Measurements from ENCODE around the gene PEX11B.
"Not testable (repeated sequence)": the region's sequence is repeated elsewhere in the genome, so short reads cannot be mapped to it uniquely, and the experiment has no call there.

The PEX11B gene

GRCh38 chr1:145952903-145953302 lies 34.4 kb upstream of the PEX11B start:
- DNase-seq (ENCODE audit: low read depth, low spot score): no peak

- no peak for DNase-seq (ENCODE audit: low read depth, low spot score)
Observed at GRCh38 chr1:145951526-145951925, 33.0 kb upstream of the PEX11B start.

GRCh38 chr1:145949219-145949618 lies 30.7 kb upstream of the PEX11B start:
- DNase-seq (ENCODE audit: low read depth, low spot score): no peak

- no peak for DNase-seq (ENCODE audit: low read depth, low spot score)
Observed at GRCh38 chr1:145947551-145947950, 29.0 kb upstream of the PEX11B start.

- no peak for DNase-seq (ENCODE audit: low read depth, low spot score)
Observed at GRCh38 chr1:145946477-145946986, 28.0 kb upstream of the PEX11B start.

- no peak for DNase-seq (ENCODE audit: low read depth, low spot score)
Observed at GRCh38 chr1:145944532-145944931, 26.0 kb upstream of the PEX11B start.

GRCh38 chr1:145942871-145943270 lies 24.4 kb upstream of the PEX11B start:
- DNase-seq (ENCODE audit: low read depth, low spot score): no peak

- no peak for DNase-seq (ENCODE audit: low read depth, low spot score)
Observed at GRCh38 chr1:145942405-145942804, 23.9 kb upstream of the PEX11B start.

- DNase-seq (ENCODE audit: low read depth, low spot score): no peak
Observed at GRCh38 chr1:145937436-145937835, 18.9 kb upstream of the PEX11B start.

- DNase-seq (ENCODE audit: low read depth, low spot score): no peak
Observed at GRCh38 chr1:145936247-145936646, 17.7 kb upstream of the PEX11B start.

GRCh38 chr1:145935708-145936107 lies 17.2 kb upstream of the PEX11B start:
- DNase-seq (ENCODE audit: low read depth, low spot score): no peak

GRCh38 chr1:145932522-145933009 lies 14.0 kb upstream of the PEX11B start:
- DNase-seq (ENCODE audit: low read depth, low spot score): not testable (repeated sequence)

GRCh38 chr1:145927916-145928643 lies 9.6 kb upstream of the PEX11B start:
- DNase-seq (ENCODE audit: low read depth, low spot score): no peak

- DNase-seq (ENCODE audit: low read depth, low spot score): peak; percentile 93
Observed at GRCh38 chr1:145927063-145927886, 8.8 kb upstream of the PEX11B start, which contains the start of gene RBM8A. Gene RBM8A (minus strand): TSS chr1:145927484. CDS start chr1:145927426, 58 bp downstream.

- DNase-seq (ENCODE audit: low read depth, low spot score): no peak
Observed at GRCh38 chr1:145926686-145927062, 8.2 kb upstream of the PEX11B start.

- DNase-seq (ENCODE audit: low read depth, low spot score): no peak
Observed at GRCh38 chr1:145922266-145922665, 3.7 kb upstream of the PEX11B start.

GRCh38 chr1:145920297-145920696 lies 1.8 kb upstream of the PEX11B start:
- DNase-seq (ENCODE audit: low read depth, low spot score): not testable (repeated sequence)

GRCh38 chr1:145918992-145919939 lies 749 bp upstream of the PEX11B start:
- DNase-seq (ENCODE audit: low read depth, low spot score): no peak

- DNase-seq (ENCODE audit: low read depth, low spot score): no peak
Observed at GRCh38 chr1:145917595-145917994, 922 bp downstream of the PEX11B start.

- no peak for DNase-seq (ENCODE audit: low read depth, low spot score)
Observed at GRCh38 chr1:145916745-145917144, 1.8 kb downstream of the PEX11B start.

GRCh38 chr1:145912128-145912641 lies 6.3 kb downstream of the PEX11B start:
- no peak for DNase-seq (ENCODE audit: low read depth, low spot score)
